Measurements from ENCODE around the gene CACNA1S. TPM values are rescaled to one million over a fixed set of nuclear protein-coding genes. Genes with fewer than 3 reads are reported as not detected.

Gene CACNA1S
- total RNA-seq, 2 experiments from 2014 or later = not detected

DNA sequence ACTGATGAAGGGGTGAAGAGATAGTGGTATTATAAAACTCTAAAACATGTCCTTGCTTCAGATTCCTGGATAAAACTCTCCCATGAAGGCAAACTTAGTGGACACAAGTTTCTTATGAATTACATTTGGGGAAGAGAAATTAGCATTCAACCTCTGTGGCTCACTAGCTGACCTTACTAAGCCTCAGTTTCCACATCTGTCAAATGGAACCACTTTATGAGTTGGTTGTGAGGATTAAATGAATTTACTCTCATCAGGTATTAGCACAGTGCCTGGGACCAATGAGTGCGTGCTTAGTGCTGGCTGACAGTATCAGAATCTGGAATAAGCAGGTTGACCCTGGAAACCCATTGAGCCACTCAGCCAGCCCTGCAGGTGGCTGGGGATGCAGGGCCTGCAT lies 2.6 kb downstream of the CACNA1S start:
- intact Hi-C loops (cut with micrococcal nuclease; ENCODE audit: unreplicated experiment) = loop anchor here (10.0 kb wide), 1 partner anchor 485 kb away; the partner anchor contains the start of gene KIF14
- TF ChIP-seq EZH2phosphoT487 (IDR thresholded peaks at IDR 0.05; ENCODE audit: borderline replicate concordance, low read depth, low read length) = no peak
- TF ChIP-seq, protein P1, sequence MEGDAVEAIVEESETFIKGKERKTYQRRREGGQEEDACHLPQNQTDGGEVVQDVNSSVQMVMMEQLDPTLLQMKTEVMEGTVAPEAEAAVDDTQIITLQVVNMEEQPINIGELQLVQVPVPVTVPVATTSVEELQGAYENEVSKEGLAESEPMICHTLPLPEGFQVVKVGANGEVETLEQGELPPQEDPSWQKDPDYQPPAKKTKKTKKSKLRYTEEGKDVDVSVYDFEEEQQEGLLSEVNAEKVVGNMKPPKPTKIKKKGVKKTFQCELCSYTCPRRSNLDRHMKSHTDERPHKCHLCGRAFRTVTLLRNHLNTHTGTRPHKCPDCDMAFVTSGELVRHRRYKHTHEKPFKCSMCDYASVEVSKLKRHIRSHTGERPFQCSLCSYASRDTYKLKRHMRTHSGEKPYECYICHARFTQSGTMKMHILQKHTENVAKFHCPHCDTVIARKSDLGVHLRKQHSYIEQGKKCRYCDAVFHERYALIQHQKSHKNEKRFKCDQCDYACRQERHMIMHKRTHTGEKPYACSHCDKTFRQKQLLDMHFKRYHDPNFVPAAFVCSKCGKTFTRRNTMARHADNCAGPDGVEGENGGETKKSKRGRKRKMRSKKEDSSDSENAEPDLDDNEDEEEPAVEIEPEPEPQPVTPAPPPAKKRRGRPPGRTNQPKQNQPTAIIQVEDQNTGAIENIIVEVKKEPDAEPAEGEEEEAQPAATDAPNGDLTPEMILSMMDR (conservative IDR thresholded peaks at IDR 0.05; ENCODE audit: low read length) = no peak
- Histone ChIP-seq H3K4me3 (ENCODE audit: low read depth, low read length, poor library complexity, severe bottlenecking) (no peak overlapping the region), H4K20me1 (ENCODE audit: insufficient read depth, low read length) (no peaks in the 10 kb centered on the region), H3K27ac (ENCODE audit: low read depth, low read length, poor library complexity, severe bottlenecking) (no peak overlapping the region), H2AFZ (ENCODE audit: low read length) (no peak overlapping the region), H3K36me3 (ENCODE audit: insufficient read depth, low read length) (no peaks in the 10 kb centered on the region), H3K9me3 (ENCODE audit: low read length) (no peaks in the 10 kb centered on the region), H3K4me1 (ENCODE audit: insufficient read depth, low read length, poor library complexity, severe bottlenecking) (no peaks in the 10 kb centered on the region), H3K79me2 (ENCODE audit: insufficient read depth, low read depth, low read length) (no peaks in the 10 kb centered on the region), H3K9me2 (ENCODE audit: insufficient read depth, low read length) (no peaks in the 10 kb centered on the region), H3K4me2 (ENCODE audit: low read length) (no peak overlapping the region)
- ChIA-PET CTCF (ENCODE audit: unreplicated experiment) (no interaction called here), POLR2A (interaction anchor here (1.1 kb wide), 1 partner anchor 141 kb away, joined by 5 read pairs; no protein-coding TSS in a partner anchor)
- no peak for DNase-seq (ENCODE audit: low spot score)
- BruUV-seq (replicated peaks) = no TSS peak

DNA sequence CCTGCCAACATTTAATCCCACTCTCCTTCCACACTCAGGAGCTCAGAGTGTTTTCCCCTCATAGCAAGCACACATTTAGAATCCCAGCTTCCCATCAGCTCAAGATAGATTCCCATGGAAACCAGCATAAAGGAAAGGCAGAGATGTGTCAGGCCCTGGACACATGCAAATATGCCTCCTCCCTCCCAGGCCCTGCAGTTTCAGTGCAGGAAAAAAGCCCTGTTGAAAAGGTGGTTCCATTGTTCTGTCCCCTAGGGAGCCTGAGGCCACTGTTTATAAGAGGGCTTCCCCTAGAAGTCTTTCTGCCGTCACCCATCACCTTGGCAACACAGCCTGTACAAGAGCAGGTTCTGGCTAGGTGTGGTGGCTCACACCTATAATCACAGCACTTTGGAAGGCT lies 3.6 kb downstream of the CACNA1S start:
- Histone ChIP-seq H3K9me3 (ENCODE audit: low read length) (no peaks in the 10 kb centered on the region), H3K4me2 (ENCODE audit: low read length) (no peak overlapping the region), H3K4me1 (ENCODE audit: insufficient read depth, low read length, poor library complexity, severe bottlenecking) (no peaks in the 10 kb centered on the region), H3K4me3 (ENCODE audit: low read depth, low read length, poor library complexity, severe bottlenecking) (no peak overlapping the region), H2AFZ (ENCODE audit: low read length) (no peak overlapping the region), H3K9me2 (ENCODE audit: insufficient read depth, low read length) (no peaks in the 10 kb centered on the region), H3K36me3 (ENCODE audit: insufficient read depth, low read length) (no peaks in the 10 kb centered on the region), H4K20me1 (ENCODE audit: insufficient read depth, low read length) (no peaks in the 10 kb centered on the region), H3K27ac (ENCODE audit: low read depth, low read length, poor library complexity, severe bottlenecking) (no peak overlapping the region), H3K79me2 (ENCODE audit: insufficient read depth, low read depth, low read length) (no peaks in the 10 kb centered on the region)
- no TSS peak for BruUV-seq (replicated peaks)
- DNase-seq (ENCODE audit: low spot score) = no peak
- TF ChIP-seq, protein P1 (conservative IDR thresholded peaks at IDR 0.05; ENCODE audit: low read length) = no peak
- TF ChIP-seq EZH2phosphoT487 (IDR thresholded peaks at IDR 0.05; ENCODE audit: borderline replicate concordance, low read depth, low read length) = no peak
- ChIA-PET CTCF (ENCODE audit: unreplicated experiment) (no interaction called here), POLR2A (interaction anchor here (0.6 kb wide), 1 partner anchor 458 kb away, joined by 5 read pairs; no protein-coding TSS in a partner anchor)
- intact Hi-C loops (cut with micrococcal nuclease; ENCODE audit: unreplicated experiment) = no loop called here

DNA sequence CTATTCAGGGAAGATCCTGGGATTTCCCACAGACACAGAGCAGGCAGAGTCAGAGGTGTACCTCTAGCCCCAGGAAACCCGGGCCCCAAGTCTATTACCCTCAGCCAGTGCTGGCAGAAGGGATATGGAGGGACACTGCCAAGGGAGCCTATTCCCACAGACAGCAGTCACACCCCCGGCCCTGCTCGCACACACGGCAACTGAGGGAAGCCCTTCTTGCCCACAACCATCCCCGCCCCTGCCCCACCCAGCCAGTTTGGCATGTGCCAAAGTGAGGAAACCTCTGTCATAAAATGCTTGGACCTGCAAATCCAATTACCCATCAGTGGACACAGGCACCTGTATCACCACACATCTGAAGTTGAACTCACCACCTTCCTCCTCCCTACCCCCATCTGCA lies 6.5 kb downstream of the CACNA1S start:
- no peaks in the 10 kb centered on the region for H3K4me1 ChIP-seq (ENCODE audit: insufficient read depth, low read length, poor library complexity, severe bottlenecking)
- H2AFZ ChIP-seq (ENCODE audit: low read length) = no peak overlapping the region
- H3K4me2 ChIP-seq (ENCODE audit: low read length) = no peak overlapping the region
- intact Hi-C loops (cut with micrococcal nuclease; ENCODE audit: unreplicated experiment) = no loop called here
- no peaks in the 10 kb centered on the region for H4K20me1 ChIP-seq (ENCODE audit: insufficient read depth, low read length)
- no peak for DNase-seq (ENCODE audit: low spot score)
- TF ChIP-seq EZH2phosphoT487 (IDR thresholded peaks at IDR 0.05; ENCODE audit: borderline replicate concordance, low read depth, low read length) = no peak
- no peaks in the 10 kb centered on the region for H3K9me3 ChIP-seq (ENCODE audit: low read length)
- H3K9me2 ChIP-seq (ENCODE audit: insufficient read depth, low read length) = no peaks in the 10 kb centered on the region
- no peak overlapping the region for H3K27ac ChIP-seq (ENCODE audit: low read depth, low read length, poor library complexity, severe bottlenecking)
- no peak overlapping the region for H3K4me3 ChIP-seq (ENCODE audit: low read depth, low read length, poor library complexity, severe bottlenecking)
- POLR2A ChIA-PET = no interaction called here
- no peaks in the 10 kb centered on the region for H3K79me2 ChIP-seq (ENCODE audit: insufficient read depth, low read depth, low read length)
- no peaks in the 10 kb centered on the region for H3K36me3 ChIP-seq (ENCODE audit: insufficient read depth, low read length)
- CTCF ChIA-PET (ENCODE audit: unreplicated experiment) = no interaction called here
- BruUV-seq (replicated peaks) = no TSS peak
